ENCODE measurements around the gene EMX1. TPM values are rescaled to one million over a fixed set of nuclear protein-coding genes. Genes with fewer than 3 reads are reported as not detected.

EMX1 gene
- total RNA-seq (under 1 TPM in 1 of 2 donors, not detected in 1; 0.28 TPM), polyA plus RNA-seq (ENCODE audit: insufficient read length in 2 of 2) (under 1 TPM; 0.39 to 0.43 TPM)
- long read RNA-seq, donor 1: 0 reads
- long read RNA-seq, donor 2: 0 reads
- long read RNA-seq, donor 3, partial matches to known transcripts: 0 of 7 reads
- long read RNA-seq, donor 3, other reads (novel, unspliced or antisense): 0 of 7 reads
- long read RNA-seq, donor 4: 0 reads

- Histone ChIP-seq H3K4me1 (ENCODE audit: control insufficient read depth, insufficient read depth, low read length) (peaks cover 45% of the 10 kb centered on the region), H3K27me3 (ENCODE audit: control insufficient read depth, insufficient read depth, low read length) (peaks cover 91% of the 10 kb centered on the region), H3K4me3 (ENCODE audit: low read depth, low read length) (no peak within 1 kb of the TSS), H3K9me3 (ENCODE audit: control insufficient read depth, insufficient read depth, low read length) (no peaks in the 10 kb centered on the region), H3K36me3 (ENCODE audit: control insufficient read depth, insufficient read depth, low read length) (no peaks in the 10 kb centered on the region), H3K27ac (ENCODE audit: low read depth, low read length) (no peak within 1 kb of the TSS)
- WGBS (ENCODE audit: insufficient coverage): under 1% methylated on average over 67 of the region's 82 CpGs
- peak in 2 of 6 donors; percentile 19 to 92 for DNase-seq (ENCODE audit: low read depth in 4 of 6, low spot score in 6 of 6)
Measured at GRCh38 chr2:72917138-72917876, at the start of gene EMX1. EMX1 (plus strand) TSS chr2:72917519; CDS start chr2:72917853, 334 bp downstream.

- Histone ChIP-seq H3K4me3 (ENCODE audit: low read depth, low read length) (no peak overlapping the region), H3K27ac (ENCODE audit: low read depth, low read length) (no peak overlapping the region), H3K36me3 (ENCODE audit: control insufficient read depth, insufficient read depth, low read length) (no peaks in the 10 kb centered on the region), H3K27me3 (ENCODE audit: control insufficient read depth, insufficient read depth, low read length) (peaks cover 12% of the 10 kb centered on the region), H3K9me3 (ENCODE audit: control insufficient read depth, insufficient read depth, low read length) (peaks cover 4% of the 10 kb centered on the region), H3K4me1 (ENCODE audit: control insufficient read depth, insufficient read depth, low read length) (no peaks in the 10 kb centered on the region)
- WGBS (ENCODE audit: insufficient coverage): no CpG with 5 or more reads among the region's 1 CpG
- no peak for DNase-seq (ENCODE audit: low read depth in 4 of 6, low spot score in 6 of 6)
Measured at GRCh38 chr2:72871060-72871459, 46.3 kb upstream of the EMX1 start.

GRCh38 chr2:72871880-72872279, 45.4 kb upstream of the EMX1 start:
- no peaks in the 10 kb centered on the region for H3K4me1 ChIP-seq (ENCODE audit: control insufficient read depth, insufficient read depth, low read length)
- no peaks in the 10 kb centered on the region for H3K36me3 ChIP-seq (ENCODE audit: control insufficient read depth, insufficient read depth, low read length)
- DNase-seq (ENCODE audit: low read depth in 4 of 6, low spot score in 6 of 6): no peak
- H3K9me3 ChIP-seq (ENCODE audit: control insufficient read depth, insufficient read depth, low read length): peaks cover 4% of the 10 kb centered on the region
- peaks cover 12% of the 10 kb centered on the region for H3K27me3 ChIP-seq (ENCODE audit: control insufficient read depth, insufficient read depth, low read length)
- no peak overlapping the region for H3K4me3 ChIP-seq (ENCODE audit: low read depth, low read length)
- H3K27ac ChIP-seq (ENCODE audit: low read depth, low read length): no peak overlapping the region

- peak in 2 of 6 donors; percentile 11 to 62 for DNase-seq (ENCODE audit: low read depth in 4 of 6, low spot score in 6 of 6)
- Histone ChIP-seq H3K36me3 (ENCODE audit: control insufficient read depth, insufficient read depth, low read length) (no peaks in the 10 kb centered on the region), H3K4me3 (ENCODE audit: low read depth, low read length) (no peak overlapping the region), H3K4me1 (ENCODE audit: control insufficient read depth, insufficient read depth, low read length) (peaks cover 14% of the 10 kb centered on the region), H3K27me3 (ENCODE audit: control insufficient read depth, insufficient read depth, low read length) (peaks cover 12% of the 10 kb centered on the region), H3K9me3 (ENCODE audit: control insufficient read depth, insufficient read depth, low read length) (no peaks in the 10 kb centered on the region), H3K27ac (ENCODE audit: low read depth, low read length) (no peak overlapping the region)
- WGBS (ENCODE audit: insufficient coverage): 5% methylated on average over 3 of the region's 4 CpGs
Measured at GRCh38 chr2:72883356-72883962, 33.9 kb upstream of the EMX1 start.

GRCh38 chr2:72886505-72887031, 30.8 kb upstream of the EMX1 start:
- Histone ChIP-seq H3K36me3 (ENCODE audit: control insufficient read depth, insufficient read depth, low read length) (no peaks in the 10 kb centered on the region), H3K4me1 (ENCODE audit: control insufficient read depth, insufficient read depth, low read length) (peaks cover 16% of the 10 kb centered on the region), H3K9me3 (ENCODE audit: control insufficient read depth, insufficient read depth, low read length) (no peaks in the 10 kb centered on the region), H3K27me3 (ENCODE audit: control insufficient read depth, insufficient read depth, low read length) (peaks cover 12% of the 10 kb centered on the region), H3K27ac (ENCODE audit: low read depth, low read length) (no peak overlapping the region), H3K4me3 (ENCODE audit: low read depth, low read length) (peak overlapping the region; percentile 28)
- no peak for DNase-seq (ENCODE audit: low read depth in 4 of 6, low spot score in 6 of 6)
- 43% methylated on average over 4 of the region's 7 CpGs for WGBS (ENCODE audit: insufficient coverage)

GRCh38 chr2:72887032-72887739, 30.1 kb upstream of the EMX1 start, which contains the start of gene SPR:
SPR (plus strand) TSS chr2:72887408; CDS start chr2:72887433, 25 bp downstream.
- Histone ChIP-seq H3K4me1 (ENCODE audit: control insufficient read depth, insufficient read depth, low read length) (peaks cover 16% of the 10 kb centered on the region), H3K27me3 (ENCODE audit: control insufficient read depth, insufficient read depth, low read length) (peaks cover 10% of the 10 kb centered on the region), H3K4me3 (ENCODE audit: low read depth, low read length) (peak within 1 kb of the TSS; percentile 28), H3K36me3 (ENCODE audit: control insufficient read depth, insufficient read depth, low read length) (no peaks in the 10 kb centered on the region), H3K27ac (ENCODE audit: low read depth, low read length) (peak within 1 kb of the TSS; percentile 45), H3K9me3 (ENCODE audit: control insufficient read depth, insufficient read depth, low read length) (no peaks in the 10 kb centered on the region)
- DNase-seq (ENCODE audit: low read depth in 4 of 6, low spot score in 6 of 6): peak in 3 of 6 donors; percentile 37 to 79 (median 72)
- under 1% methylated on average over 76 of the region's 76 CpGs for WGBS (ENCODE audit: insufficient coverage)

- DNase-seq (ENCODE audit: low read depth in 4 of 6, low spot score in 6 of 6): peak; percentile 68 to 95 (median 83)
- H3K4me3 ChIP-seq (ENCODE audit: low read depth, low read length): peak overlapping the region; percentile 26
- WGBS (ENCODE audit: insufficient coverage): 9% methylated on average over 21 of the region's 21 CpGs
- peaks cover 7% of the 10 kb centered on the region for H3K27me3 ChIP-seq (ENCODE audit: control insufficient read depth, insufficient read depth, low read length)
- no peaks in the 10 kb centered on the region for H3K36me3 ChIP-seq (ENCODE audit: control insufficient read depth, insufficient read depth, low read length)
- no peaks in the 10 kb centered on the region for H3K9me3 ChIP-seq (ENCODE audit: control insufficient read depth, insufficient read depth, low read length)
- H3K27ac ChIP-seq (ENCODE audit: low read depth, low read length): peak overlapping the region; percentile 45
- H3K4me1 ChIP-seq (ENCODE audit: control insufficient read depth, insufficient read depth, low read length): peaks cover 21% of the 10 kb centered on the region
Measured at GRCh38 chr2:72887740-72888437, 29.4 kb upstream of the EMX1 start.

GRCh38 chr2:72888438-72889202, 28.7 kb upstream of the EMX1 start:
- no peak for DNase-seq (ENCODE audit: low read depth in 4 of 6, low spot score in 6 of 6)
- no peaks in the 10 kb centered on the region for H3K36me3 ChIP-seq (ENCODE audit: control insufficient read depth, insufficient read depth, low read length)
- peaks cover 21% of the 10 kb centered on the region for H3K4me1 ChIP-seq (ENCODE audit: control insufficient read depth, insufficient read depth, low read length)
- no peak overlapping the region for H3K4me3 ChIP-seq (ENCODE audit: low read depth, low read length)
- peaks cover 2% of the 10 kb centered on the region for H3K27me3 ChIP-seq (ENCODE audit: control insufficient read depth, insufficient read depth, low read length)
- no peaks in the 10 kb centered on the region for H3K9me3 ChIP-seq (ENCODE audit: control insufficient read depth, insufficient read depth, low read length)
- no peak overlapping the region for H3K27ac ChIP-seq (ENCODE audit: low read depth, low read length)
- WGBS (ENCODE audit: insufficient coverage): 84% methylated on average over 9 of the region's 11 CpGs

Data from spinal cord (tissue), 10 donors.